GM19438 (cell line): Measurements from ENCODE around the gene CGB2.
"Not testable (repeated sequence)": the region's sequence is repeated elsewhere in the genome, so short reads cannot be mapped to it uniquely, and the experiment has no call there.

Source experiments
- ATAC-seq: cut with Tn5 transposase; IDR thresholded peaks from one replicate; pipeline ENCODE4 v1.9.1; 2021; ENCODE audit warnings: low read depth; ENCODE audit not compliant: unreplicated experiment

The CGB2 gene

DNA sequence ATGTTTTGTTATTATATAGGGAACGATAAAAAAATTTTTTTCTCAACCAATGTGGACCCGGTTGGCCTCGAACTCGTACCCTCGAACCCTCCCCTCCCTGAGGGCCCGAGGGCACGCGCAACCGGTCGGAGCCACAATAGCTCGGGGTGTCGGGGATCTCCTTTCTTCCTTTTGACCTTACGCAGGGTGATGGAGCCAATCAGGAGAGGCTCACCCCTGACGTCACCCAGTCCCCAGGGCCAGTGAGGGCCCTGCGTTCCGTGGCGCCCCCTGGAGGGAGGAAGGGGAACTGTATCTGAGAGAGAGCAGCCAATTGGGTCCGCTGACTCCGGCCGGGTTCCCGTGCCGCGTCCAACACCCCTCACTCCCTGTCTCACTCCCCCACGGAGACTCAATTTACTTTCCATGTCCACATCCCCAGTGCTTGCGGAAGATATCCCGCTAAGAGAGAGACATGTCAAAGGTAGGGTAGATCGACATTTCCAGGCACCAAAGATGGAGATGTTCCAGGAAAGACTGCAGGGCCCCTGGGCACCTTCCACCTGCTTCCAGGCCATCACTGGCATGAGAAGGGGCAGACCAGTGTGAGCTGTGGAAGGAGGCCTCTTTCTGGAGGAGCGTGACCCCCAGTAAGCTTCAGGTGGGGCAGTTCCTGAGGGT, at the start of gene CGB2:
Gene CGB2 (plus strand): TSS at position 249 of the 660 bp plus-strand sequence. CDS start 206 bp downstream, at position 455.
- ATAC-seq, result not testable (repeated sequence)

- ATAC-seq, result no peak
These were observed 49.4 kb upstream of the CGB2 start for GRCh38 chr19:48982280-48982679.

DNA sequence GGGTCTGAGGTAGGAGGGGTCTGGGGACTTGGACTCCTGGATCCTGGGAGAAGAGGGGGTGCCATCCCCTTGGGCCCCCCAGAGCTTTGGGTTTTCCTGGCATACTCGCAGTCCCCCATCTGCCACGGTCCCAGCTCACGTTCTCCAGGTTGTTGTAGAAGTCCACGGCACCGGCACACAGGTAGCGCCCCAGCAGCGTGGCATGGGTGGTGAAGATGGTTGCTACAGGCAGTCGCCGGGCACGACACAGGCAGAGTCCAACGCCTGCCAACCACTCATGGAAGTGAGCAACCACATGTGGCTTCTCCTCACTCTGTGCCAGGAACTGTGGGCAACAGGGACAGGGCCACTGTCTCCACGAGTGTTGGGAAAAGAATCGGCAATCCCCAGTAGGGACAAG, 46.0 kb upstream of the CGB2 start:
- ATAC-seq, result no peak

DNA sequence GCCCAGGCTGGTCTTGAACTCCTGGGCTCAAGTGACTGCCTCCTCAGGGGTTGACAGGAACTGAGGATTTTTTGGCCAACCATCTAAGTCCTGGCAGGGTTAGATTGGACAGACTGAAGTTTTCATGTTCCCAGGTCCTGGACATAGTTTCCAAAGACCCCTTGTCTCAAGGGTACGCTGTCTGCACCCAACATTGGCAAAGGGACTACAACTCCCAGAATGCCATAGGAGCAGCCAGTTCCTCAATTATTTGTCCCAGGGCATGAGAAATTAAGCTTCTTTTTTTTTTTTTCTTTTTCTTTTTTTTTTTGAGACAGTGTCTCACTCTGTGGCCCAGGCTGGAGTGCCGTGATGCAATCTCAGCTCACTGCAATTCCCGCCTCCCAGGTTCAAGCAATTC, 45.5 kb upstream of the CGB2 start:
- no peak for ATAC-seq

GRCh38 chr19:48987323-48987722, 44.4 kb upstream of the CGB2 start:
- no peak for ATAC-seq

DNA sequence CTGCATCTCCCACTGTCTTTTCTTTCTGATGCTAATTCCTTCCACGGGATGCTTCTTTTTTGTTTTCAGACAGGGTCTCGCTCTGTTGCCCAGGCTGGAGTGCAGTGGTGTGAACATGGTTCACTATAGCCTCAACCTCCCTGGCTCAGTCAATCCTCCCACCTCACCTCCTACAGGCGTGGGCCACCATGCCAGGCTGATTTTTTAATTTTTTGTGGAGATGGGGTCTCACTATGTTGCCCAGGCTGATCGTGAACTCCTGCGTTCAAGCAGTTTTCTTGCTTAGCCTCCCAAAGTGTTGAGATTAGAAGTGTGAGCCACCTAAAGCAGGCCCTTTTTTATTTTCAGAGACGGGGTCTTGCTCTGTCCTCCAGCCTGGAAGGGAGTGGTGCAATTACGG, 43.4 kb upstream of the CGB2 start:
- ATAC-seq, result no peak

DNA sequence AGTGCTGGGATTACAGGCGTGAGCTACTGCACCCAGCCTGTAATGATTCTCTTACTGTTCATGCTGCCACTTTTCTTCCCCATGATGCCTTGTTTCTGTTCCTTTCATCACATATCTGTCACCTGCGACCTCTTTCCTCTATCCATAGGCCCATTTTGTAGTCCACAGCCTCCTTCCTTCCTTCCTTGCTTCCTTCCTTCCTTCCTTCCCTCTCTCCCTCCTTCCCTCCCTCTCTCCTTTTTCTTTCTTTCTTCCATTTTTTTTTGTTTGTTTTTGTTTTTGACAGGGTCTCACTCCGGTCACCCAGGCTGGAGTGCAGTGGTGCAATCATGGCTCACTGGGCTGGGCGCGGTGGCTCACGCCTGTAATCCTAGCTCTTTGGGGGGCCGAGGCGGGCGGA, 42.8 kb upstream of the CGB2 start:
- no peak for ATAC-seq

GRCh38 chr19:48989701-48990291, 41.9 kb upstream of the CGB2 start:
- no peak for ATAC-seq

GRCh38 chr19:48990400-48990799, 41.3 kb upstream of the CGB2 start:
- ATAC-seq, result no peak

- ATAC-seq, result no peak
These were observed 40.6 kb upstream of the CGB2 start for GRCh38 chr19:48991011-48991609.

DNA sequence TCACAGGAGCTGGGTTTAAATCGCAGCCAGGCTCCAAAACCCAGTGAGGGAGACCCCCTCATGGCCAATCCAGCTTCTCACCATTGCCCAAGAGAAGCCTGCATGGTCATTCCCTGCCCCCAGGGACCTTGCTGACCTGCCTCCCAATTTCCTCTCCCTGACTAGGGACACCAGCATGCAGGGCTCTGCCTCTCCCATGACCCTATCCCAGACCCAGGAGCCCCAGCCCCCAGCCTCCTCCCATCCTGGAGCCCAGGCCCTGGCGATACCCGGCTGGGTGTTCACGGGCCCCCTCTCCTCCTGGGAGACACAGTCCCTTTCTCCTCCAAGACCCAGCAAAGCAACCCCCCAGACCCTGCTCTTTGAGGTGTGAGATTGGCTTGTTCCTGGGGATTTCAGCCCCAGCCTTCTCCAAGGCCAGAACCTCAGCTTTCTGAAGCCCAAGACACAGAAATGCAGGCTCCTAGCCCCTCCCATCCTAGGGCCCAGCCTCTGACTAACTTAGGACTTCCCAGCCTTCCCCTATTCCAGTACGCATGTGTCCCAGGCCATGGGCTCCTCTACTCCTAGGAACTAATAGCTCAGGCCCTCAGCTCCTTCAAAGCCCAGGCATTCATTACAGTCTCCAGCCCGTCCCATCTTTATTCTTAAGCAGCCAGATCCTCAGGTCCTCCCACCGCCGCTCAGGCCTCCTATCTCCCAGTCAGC, 39.7 kb upstream of the CGB2 start:
- no peak for ATAC-seq

DNA sequence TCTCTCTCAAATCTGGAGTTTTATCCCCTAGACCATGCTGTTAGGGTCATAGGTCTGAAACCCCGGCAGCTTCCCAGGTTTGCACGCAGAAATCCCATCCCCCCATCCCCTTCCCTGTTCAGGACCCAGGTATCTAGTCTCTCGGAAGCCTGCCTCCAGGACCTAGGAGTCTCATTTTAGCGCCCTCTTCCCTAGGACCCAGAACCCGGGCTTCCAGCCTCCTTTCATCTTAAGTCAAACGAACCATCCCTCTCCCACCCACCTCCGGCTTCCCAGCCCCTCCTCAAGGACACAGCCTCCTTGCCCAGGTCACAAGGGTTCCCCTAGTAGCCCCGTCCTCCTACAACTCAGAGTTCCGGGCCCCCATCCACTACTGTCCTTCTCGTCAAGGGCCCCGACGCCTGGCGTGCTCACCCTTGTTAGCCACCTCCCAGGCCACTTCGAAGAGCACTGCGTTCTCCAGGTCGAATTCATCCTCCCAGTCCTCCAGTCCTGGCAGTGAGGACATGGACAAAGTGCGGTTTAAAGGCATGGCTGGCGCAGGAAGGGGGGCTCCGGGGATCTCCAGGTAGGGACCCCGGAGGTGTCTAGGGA, 39.0 kb upstream of the CGB2 start:
- ATAC-seq, result no peak

- peak; percentile 91 for ATAC-seq
These were observed 38.3 kb upstream of the CGB2 start, which contains the start of the genes GYS1 and RUVBL2 for GRCh38 chr19:48993175-48994034. Gene GYS1 (minus strand): TSS chr19:48993309. CDS start chr19:48993112, 197 bp downstream. Gene RUVBL2 (plus strand): TSS chr19:48993887. CDS start chr19:48993912, 25 bp downstream.

GRCh38 chr19:48994035-48994386, 37.7 kb upstream of the CGB2 start:
- no peak for ATAC-seq

DNA sequence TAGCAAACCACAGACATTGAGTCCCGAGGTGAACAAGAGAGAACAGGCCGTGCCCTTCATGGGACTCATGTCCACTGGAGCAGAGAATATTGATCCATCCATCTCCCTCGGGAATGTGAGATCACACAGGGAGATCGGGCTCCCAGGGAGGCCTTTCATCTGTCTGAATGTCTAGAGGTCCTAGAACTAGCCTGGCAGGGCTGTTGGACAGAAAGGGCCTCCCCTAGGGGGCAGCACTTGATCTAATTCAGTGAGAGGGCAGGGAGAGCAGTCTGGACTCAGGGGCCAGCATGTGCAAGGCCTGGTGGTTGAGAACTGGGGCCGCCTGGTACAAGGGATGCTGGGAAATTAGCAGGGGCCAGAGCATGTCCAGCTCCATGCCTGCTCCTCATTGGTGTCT, 33.7 kb upstream of the CGB2 start:
- no peak for ATAC-seq

GRCh38 chr19:48999481-49000325, 32.0 kb upstream of the CGB2 start:
- no peak for ATAC-seq

DNA sequence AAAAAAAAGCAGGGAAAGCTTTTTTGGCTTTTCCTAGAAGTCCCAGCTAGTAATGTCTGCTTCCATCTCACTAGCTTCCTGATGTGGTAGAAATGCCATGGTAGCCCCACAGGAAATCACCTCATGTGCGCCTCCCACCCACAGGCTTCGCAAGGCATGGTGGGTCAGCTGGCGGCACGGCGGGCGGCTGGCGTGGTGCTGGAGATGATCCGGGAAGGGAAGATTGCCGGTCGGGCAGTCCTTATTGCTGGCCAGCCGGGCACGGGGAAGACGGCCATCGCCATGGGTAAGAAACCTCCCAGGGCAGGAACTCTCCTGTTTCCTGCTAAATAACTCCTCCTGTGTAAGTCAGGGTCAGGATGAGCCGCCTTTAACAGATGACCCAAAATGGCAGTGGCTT, 27.6 kb upstream of the CGB2 start:
- no peak for ATAC-seq

DNA sequence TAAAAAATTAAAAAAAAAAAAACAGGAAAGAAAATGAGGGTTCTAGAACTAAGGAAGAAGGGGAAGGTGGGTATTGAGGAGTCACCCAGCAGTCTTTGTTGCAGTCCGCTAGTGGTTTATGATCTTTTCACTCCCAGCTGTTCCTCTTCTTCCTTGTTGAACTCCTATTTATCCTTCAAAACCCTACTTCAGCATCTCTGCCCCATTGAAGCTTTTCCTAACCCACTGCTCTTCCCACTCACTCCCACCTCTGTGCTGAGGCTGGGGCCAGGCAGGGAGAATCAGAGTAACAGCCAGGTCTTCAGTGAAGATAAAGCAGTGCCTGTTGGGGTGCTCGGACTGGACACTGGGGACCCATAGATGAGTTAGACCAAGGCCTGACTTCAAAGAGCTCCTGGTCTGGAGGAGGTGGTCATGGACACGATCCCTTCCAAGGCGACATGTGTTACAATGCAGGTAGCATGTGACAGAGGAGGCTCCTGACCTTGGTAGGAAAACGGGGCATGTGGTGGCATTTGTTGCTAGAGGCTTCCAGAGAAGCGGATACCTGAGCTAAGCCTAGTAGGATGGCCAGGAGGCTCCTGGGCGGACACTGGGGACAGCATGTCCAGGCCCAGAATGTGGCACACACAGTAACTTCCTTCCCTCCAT, 26.6 kb upstream of the CGB2 start:
- ATAC-seq, result no peak

- ATAC-seq, result no peak
These were observed 24.8 kb upstream of the CGB2 start for GRCh38 chr19:49006905-49007304.
